ENCODE data around the gene TAS1R2.
"Not testable (repeated sequence)": the region's sequence is repeated elsewhere in the genome, so short reads cannot be mapped to it uniquely, and the experiment has no call there.

TAS1R2 gene

GRCh38 chr1:18868354-18868753 is 8.9 kb upstream of the TAS1R2 start:
- DNase-seq, result no peak

- no peak for DNase-seq
Observed at GRCh38 chr1:18866846-18867245, 7.4 kb upstream of the TAS1R2 start.

- no peak for DNase-seq
Observed at GRCh38 chr1:18866314-18866713, 6.9 kb upstream of the TAS1R2 start.

GRCh38 chr1:18865176-18865575 is 5.7 kb upstream of the TAS1R2 start:
- no peak for DNase-seq

- no peak for DNase-seq
Observed at GRCh38 chr1:18861590-18861989, 2.1 kb upstream of the TAS1R2 start.

- no peak for DNase-seq
Observed at GRCh38 chr1:18861082-18861481, 1.6 kb upstream of the TAS1R2 start.

- DNase-seq, result no peak
Observed at GRCh38 chr1:18858070-18858688, 1.3 kb downstream of the TAS1R2 start.

- DNase-seq, result no peak
Observed at GRCh38 chr1:18856435-18856834, 3.0 kb downstream of the TAS1R2 start.

GRCh38 chr1:18855573-18855972 is 3.9 kb downstream of the TAS1R2 start:
- DNase-seq, result no peak

GRCh38 chr1:18854331-18855025 is 5.0 kb downstream of the TAS1R2 start:
- DNase-seq, result no peak

- DNase-seq, result no peak
Observed at GRCh38 chr1:18852501-18852900, 7.0 kb downstream of the TAS1R2 start.

GRCh38 chr1:18849261-18849711 is 10.2 kb downstream of the TAS1R2 start:
- no peak for DNase-seq

GRCh38 chr1:18847723-18848122 is 11.7 kb downstream of the TAS1R2 start:
- DNase-seq, result not testable (repeated sequence)

- no peak for DNase-seq
Observed at GRCh38 chr1:18840145-18840544, 19.3 kb downstream of the TAS1R2 start.

- DNase-seq, result no peak
Observed at GRCh38 chr1:18836654-18837053, 22.8 kb downstream of the TAS1R2 start.

GRCh38 chr1:18832319-18832718 is 27.1 kb downstream of the TAS1R2 start:
- not testable (repeated sequence) for DNase-seq

- DNase-seq, result no peak
Observed at GRCh38 chr1:18831656-18832055, 27.8 kb downstream of the TAS1R2 start.

- DNase-seq, result no peak
Observed at GRCh38 chr1:18830596-18830995, 28.9 kb downstream of the TAS1R2 start.

GRCh38 chr1:18829671-18830070 is 29.8 kb downstream of the TAS1R2 start:
- no peak for DNase-seq

GRCh38 chr1:18828224-18828623 is 31.2 kb downstream of the TAS1R2 start:
- no peak for DNase-seq

GRCh38 chr1:18823438-18823837 is 36.0 kb downstream of the TAS1R2 start:
- DNase-seq, result no peak

- no peak for DNase-seq
Observed at GRCh38 chr1:18820791-18821641, 38.4 kb downstream of the TAS1R2 start.

GRCh38 chr1:18819986-18820790 is 39.3 kb downstream of the TAS1R2 start:
- no peak for DNase-seq
